OCI-LY1 (cell line): ENCODE data around the gene CCDC27.

Source experiments
- H2AFZ ChIP-seq: fragments of 200-600 bp; sonication (generic), shearing (Covaris generic); 2 replicates; pipeline ENCODE4 v1.6.0; 2014; ENCODE audit warnings: antibody characterized with exemption, mild to moderate bottlenecking, low read length
- H3F3A ChIP-seq: fragments of 200-600 bp; sonication (generic), shearing (Covaris generic); 2 replicates; pipeline ENCODE4 v1.6.0; 2014; ENCODE audit warnings: mild to moderate bottlenecking, antibody characterized with exemption, low read length, moderate library complexity; ENCODE audit not compliant: insufficient read depth
- H3K27ac ChIP-seq: fragments of 200-600 bp; sonication (generic); 2 replicates; pipeline ENCODE4 v1.5.1; 2014; ENCODE audit warnings: low read length, mixed run types, mild to moderate bottlenecking, low read depth; ENCODE audit not compliant: poor library complexity, severe bottlenecking
- H3K27me3 ChIP-seq: fragments of 200-600 bp; sonication (generic); 2 replicates; pipeline ENCODE4 v1.6.0; 2014; ENCODE audit warnings: antibody characterized with exemption, mild to moderate bottlenecking, low read length, moderate library complexity; ENCODE audit not compliant: insufficient read depth
- H3K36me3 ChIP-seq: fragments of 200-600 bp; sonication (generic); 2 replicates; pipeline ENCODE4 v1.6.1; 2014; ENCODE audit warnings: mild to moderate bottlenecking, antibody characterized with exemption, low read length, moderate library complexity, mixed read lengths; ENCODE audit not compliant: insufficient read depth
- H3K4me1 ChIP-seq: fragments of 200-600 bp; sonication (generic); 2 replicates; pipeline ENCODE4 v1.5.1; 2014; ENCODE audit warnings: mild to moderate bottlenecking, low read length, moderate library complexity; ENCODE audit not compliant: insufficient read depth, severe bottlenecking
- H3K4me2 ChIP-seq: fragments of 200-600 bp; sonication (generic), shearing (Covaris generic); 2 replicates; pipeline ENCODE4 v1.6.1; 2014; ENCODE audit warnings: low read length
- H3K4me3 ChIP-seq: fragments of 200-600 bp; sonication (generic); 2 replicates; pipeline ENCODE4 v1.5.1; 2014; ENCODE audit warnings: low read length, low read depth, mild to moderate bottlenecking, mixed read lengths; ENCODE audit not compliant: poor library complexity, severe bottlenecking
- H3K79me2 ChIP-seq: fragments of 200-600 bp; shearing (Covaris generic); 2 replicates; pipeline ENCODE4 v1.6.1; 2016; ENCODE audit warnings: mixed run types, low read length, mixed read lengths; ENCODE audit not compliant: insufficient read depth
- H3K9ac ChIP-seq: fragments of 200-600 bp; sonication (generic), shearing (Covaris generic); 2 replicates; pipeline ENCODE4 v1.6.1; 2014; ENCODE audit warnings: mild to moderate bottlenecking, low read length, mixed read lengths
- H3K9me2 ChIP-seq: fragments of 200-600 bp; sonication (generic), shearing (Covaris generic); 2 replicates; pipeline ENCODE4 v1.6.1; 2014; ENCODE audit warnings: low read depth, mild to moderate bottlenecking, low read length, mixed read lengths
- H3K9me3 ChIP-seq: fragments of 200-600 bp; shearing (Covaris generic); 2 replicates; pipeline ENCODE4 v1.6.1; 2014; ENCODE audit warnings: low read length, mixed read lengths
- H4K20me1 ChIP-seq: fragments of 200-600 bp; sonication (generic), shearing (Covaris generic); 2 replicates; pipeline ENCODE4 v1.6.0; 2016; ENCODE audit warnings: mild to moderate bottlenecking, low read length; ENCODE audit not compliant: insufficient read depth
- EZH2 ChIP-seq: fragments of 200-600 bp; sonication (generic), shearing (Covaris generic); IDR thresholded peaks from 2 replicates; pipeline ENCODE4 v1.8.0; 2017; ENCODE audit warnings: borderline replicate concordance, mixed run types, mild to moderate bottlenecking, antibody characterized with exemption, low read length, moderate library complexity, mixed read lengths
- TF ChIP-seq, protein P1 (sequence below): fragments of 200-600 bp; sonication (generic), shearing (Covaris generic); IDR thresholded peaks from 2 replicates; pipeline ENCODE4 v1.5.1; 2017; ENCODE audit warnings: mild to moderate bottlenecking, antibody characterized with exemption, low read length, moderate library complexity, mixed read lengths

The CCDC27 gene

DNA sequence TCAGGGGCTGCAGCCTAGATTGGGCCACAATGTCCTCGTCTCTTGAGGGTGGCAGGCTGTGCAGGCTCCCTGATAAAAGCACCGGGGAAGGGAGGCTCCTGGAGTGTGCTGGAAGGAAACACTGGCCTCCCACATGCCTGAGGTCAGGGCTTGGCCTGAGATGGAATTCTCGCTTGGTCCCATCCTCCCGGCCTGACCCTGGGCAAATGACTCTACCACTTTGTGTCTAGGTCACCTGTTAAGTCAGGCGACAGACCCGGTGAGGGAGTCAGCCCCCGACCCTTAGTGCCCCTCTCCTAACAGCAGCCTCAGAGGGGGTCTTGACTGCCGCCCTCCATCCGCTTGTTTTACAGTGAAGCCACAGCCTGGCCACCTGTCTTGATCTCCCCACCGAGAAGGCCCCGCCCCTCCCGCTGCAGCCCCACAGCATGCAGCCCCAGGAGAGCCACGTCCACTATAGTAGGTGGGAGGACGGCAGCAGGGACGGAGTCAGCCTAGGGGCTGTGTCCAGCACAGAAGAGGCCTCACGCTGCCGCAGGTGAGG, 22.8 kb downstream of the CCDC27 start:
- no peak for TF ChIP-seq EZH2
- TF ChIP-seq, protein P1, sequence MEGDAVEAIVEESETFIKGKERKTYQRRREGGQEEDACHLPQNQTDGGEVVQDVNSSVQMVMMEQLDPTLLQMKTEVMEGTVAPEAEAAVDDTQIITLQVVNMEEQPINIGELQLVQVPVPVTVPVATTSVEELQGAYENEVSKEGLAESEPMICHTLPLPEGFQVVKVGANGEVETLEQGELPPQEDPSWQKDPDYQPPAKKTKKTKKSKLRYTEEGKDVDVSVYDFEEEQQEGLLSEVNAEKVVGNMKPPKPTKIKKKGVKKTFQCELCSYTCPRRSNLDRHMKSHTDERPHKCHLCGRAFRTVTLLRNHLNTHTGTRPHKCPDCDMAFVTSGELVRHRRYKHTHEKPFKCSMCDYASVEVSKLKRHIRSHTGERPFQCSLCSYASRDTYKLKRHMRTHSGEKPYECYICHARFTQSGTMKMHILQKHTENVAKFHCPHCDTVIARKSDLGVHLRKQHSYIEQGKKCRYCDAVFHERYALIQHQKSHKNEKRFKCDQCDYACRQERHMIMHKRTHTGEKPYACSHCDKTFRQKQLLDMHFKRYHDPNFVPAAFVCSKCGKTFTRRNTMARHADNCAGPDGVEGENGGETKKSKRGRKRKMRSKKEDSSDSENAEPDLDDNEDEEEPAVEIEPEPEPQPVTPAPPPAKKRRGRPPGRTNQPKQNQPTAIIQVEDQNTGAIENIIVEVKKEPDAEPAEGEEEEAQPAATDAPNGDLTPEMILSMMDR, result no peak
- H3K9me3 ChIP-seq, result no peaks in the 10 kb centered on the region
- H3K4me1 ChIP-seq, result peaks cover 23% of the 10 kb centered on the region
- H4K20me1 ChIP-seq, result no peaks in the 10 kb centered on the region
- H2AFZ ChIP-seq, result no peak overlapping the region
- no peaks in the 10 kb centered on the region; the same call in 1 of the 2 replicates for H3K27me3 ChIP-seq
- no peak overlapping the region for H3K4me3 ChIP-seq
- no peak overlapping the region for H3K9ac ChIP-seq
- no peaks in the 10 kb centered on the region for H3K79me2 ChIP-seq
- no peaks in the 10 kb centered on the region for H3F3A ChIP-seq
- H3K9me2 ChIP-seq, result no peaks in the 10 kb centered on the region
- H3K27ac ChIP-seq, result no peak overlapping the region
- peaks cover 14% of the 10 kb centered on the region for H3K36me3 ChIP-seq
- no peak overlapping the region for H3K4me2 ChIP-seq

DNA sequence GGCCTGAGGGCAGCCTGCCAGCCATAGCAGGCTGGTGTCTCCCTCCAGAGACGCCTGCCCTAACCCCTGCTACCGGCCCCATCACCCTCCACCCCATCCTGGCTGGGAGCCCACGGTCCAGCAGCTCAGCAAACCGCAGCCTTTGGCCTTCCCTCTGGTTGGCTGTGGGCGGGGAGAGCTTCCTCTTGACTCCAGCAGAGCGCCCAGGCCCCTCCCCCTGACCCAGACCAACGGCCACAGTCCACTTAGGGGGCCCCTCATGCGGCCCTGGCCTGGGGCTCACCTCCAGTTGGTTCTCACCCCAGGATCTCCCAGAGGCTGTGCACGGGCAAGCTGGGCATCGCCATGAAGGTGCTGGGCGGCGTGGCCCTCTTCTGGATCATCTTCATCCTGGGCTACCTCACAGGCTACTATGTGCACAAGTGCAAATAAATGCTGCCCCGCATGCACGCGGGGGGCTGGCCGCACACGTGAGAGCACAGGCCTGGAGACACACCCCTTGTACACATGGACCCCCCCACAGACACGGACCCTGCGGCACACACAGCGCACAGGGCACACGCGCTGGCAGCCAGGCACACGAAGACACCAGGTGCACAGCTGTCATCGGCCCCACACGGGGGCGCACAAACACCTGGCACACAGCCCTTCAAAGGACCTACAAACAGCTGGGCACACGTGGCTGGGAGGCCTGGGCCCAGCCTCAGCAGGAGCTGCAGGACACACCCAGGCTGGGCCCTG, 23.4 kb downstream of the CCDC27 start:
- Histone ChIP-seq H3K27ac (no peak overlapping the region), H3K9ac (no peak overlapping the region), H3K9me2 (no peaks in the 10 kb centered on the region), H3F3A (no peaks in the 10 kb centered on the region), H3K4me3 (peak overlapping the region; percentile 17), H3K36me3 (peaks cover 21% of the 10 kb centered on the region), H3K4me1 (peaks cover 23% of the 10 kb centered on the region), H3K27me3 (no peaks in the 10 kb centered on the region; the same call in 1 of the 2 replicates), H4K20me1 (no peaks in the 10 kb centered on the region), H3K79me2 (no peaks in the 10 kb centered on the region), H2AFZ (no peak overlapping the region), H3K4me2 (peak overlapping the region; percentile 25; the same call in 1 of the 2 replicates), H3K9me3 (no peaks in the 10 kb centered on the region)
- TF ChIP-seq, protein P1, result peak; percentile 76
- no peak for TF ChIP-seq EZH2

DNA sequence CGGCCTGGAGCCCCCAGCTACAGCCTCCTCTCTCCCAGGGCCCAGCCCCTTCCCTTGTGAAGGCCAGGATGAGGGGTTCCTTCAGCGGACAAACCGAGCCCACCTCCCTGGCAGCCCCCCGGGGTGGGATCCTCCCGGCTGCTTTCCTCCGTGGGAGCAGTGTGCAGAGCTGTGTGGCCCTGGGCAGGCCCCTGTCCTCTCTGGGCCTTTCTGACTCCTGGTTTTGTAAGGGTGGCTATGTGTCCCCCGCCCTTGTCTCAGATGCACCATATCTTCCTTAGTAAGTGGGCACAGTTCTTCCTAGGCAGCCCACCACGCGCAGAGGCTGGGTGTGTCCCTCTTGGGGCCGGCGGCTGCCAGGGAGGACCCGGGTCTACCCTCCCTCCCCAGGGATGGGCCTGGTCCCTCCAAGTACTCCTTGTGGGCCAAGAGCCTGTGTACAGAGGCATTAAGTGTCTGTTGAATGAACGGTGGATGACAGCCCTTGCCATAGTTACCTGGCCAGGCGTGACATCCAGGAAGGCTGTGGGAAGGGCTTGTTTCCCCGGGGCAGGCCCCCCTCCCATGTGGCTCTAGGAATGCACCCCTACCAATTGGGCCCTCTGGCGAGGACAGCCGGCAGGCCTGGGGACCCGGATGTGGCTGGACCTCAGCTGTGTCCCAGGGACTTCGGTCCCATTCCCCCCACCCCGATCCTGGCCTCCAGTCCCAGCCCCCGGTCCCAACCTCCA, 24.1 kb downstream of the CCDC27 start:
- Histone ChIP-seq H4K20me1 (no peaks in the 10 kb centered on the region), H3K9ac (no peak overlapping the region)

More for the DNA sequence above, 24.1 kb downstream of the CCDC27 start:
- Histone ChIP-seq H3K27me3 (no peaks in the 10 kb centered on the region), H3K4me2 (no peak overlapping the region), H3K9me3 (no peaks in the 10 kb centered on the region), H3K9me2 (no peaks in the 10 kb centered on the region), H3K4me3 (no peak overlapping the region), H3K4me1 (peaks cover 22% of the 10 kb centered on the region), H3K36me3 (peaks cover 28% of the 10 kb centered on the region), H3K79me2 (no peaks in the 10 kb centered on the region), H3K27ac (no peak overlapping the region), H3F3A (no peaks in the 10 kb centered on the region), H2AFZ (no peak overlapping the region)
- TF ChIP-seq, protein P1, result no peak
